Right hindlimb (tissue), 1 donor: ENCODE results near the gene MRPL21.
A peak's percentile ranks its signal among the peaks of the same experiment; 100 is the strongest.
"Not testable (repeated sequence)": the region's sequence is repeated elsewhere in the genome, so short reads cannot be mapped to it uniquely, and the experiment has no call there.

Source experiments
- DNase-seq: peaks from one replicate; pipeline ENCODE4 v3.0.0-alpha.2; 2018

MRPL21 gene

DNA sequence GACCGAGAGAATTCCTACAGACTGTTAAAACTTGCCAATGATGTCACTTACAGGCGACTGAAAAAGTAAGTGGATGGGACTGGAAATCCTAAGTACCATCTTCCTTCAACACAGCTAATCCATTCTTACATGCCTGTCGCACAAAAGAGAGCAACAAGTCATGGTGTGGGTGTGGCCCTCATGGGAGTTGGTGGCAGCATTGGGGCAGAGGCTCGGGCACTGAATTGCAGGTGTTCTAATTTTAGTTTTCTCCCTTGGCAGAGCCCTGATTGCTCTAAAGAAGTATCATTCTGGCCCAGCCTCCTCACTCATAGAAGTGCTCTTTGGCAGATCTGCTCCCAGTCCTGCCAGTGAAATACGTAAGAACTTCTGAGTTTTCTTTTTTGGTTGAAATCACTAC, 4.6 kb upstream of the MRPL21 start:
- no peak for DNase-seq

DNA sequence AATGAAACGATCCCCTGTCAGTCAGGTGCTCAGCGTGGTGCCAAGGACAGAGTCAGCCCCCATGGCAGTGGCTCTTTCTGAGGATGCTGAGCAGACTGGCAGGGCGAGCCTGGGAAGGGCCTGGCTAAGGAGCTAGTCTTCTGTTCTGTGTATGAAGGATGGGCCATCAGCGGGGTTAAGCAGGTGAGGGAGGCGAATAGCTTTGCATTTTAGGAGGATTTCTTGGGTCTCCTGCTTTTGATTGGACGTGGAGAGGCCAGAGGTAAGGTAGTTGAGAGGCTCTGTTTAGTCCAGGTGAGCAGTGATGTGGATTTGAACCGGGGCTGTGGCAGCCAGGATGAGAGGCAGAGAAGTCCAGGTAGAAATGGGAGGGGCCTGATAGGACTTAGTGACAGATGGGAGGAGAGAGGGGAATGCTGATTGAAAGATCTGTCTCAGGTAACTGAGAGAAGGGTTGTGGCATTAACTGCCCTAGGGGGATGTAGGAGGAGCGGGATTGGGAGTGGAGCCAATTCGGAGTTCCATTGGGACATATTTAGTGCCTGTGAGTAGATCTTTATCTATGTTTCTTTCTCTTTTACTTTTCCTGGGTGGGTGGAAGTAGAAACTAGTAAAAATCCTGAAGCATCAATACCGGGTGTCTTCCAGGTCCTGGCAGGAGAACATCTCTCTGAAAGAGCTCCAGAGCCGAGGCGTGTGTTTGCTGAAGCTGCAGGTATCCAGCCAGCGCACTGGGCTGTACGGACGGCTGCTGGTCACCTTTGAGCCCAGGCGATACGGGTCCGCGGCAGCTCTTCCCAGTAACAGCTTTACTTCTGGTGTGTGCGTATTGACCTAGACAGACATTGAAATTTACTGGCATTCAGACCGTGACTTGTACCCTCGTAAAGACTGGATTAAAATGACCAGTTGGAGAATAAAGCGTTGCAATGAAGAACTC, 2.1 kb upstream of the MRPL21 start:
- no peak for DNase-seq

DNA sequence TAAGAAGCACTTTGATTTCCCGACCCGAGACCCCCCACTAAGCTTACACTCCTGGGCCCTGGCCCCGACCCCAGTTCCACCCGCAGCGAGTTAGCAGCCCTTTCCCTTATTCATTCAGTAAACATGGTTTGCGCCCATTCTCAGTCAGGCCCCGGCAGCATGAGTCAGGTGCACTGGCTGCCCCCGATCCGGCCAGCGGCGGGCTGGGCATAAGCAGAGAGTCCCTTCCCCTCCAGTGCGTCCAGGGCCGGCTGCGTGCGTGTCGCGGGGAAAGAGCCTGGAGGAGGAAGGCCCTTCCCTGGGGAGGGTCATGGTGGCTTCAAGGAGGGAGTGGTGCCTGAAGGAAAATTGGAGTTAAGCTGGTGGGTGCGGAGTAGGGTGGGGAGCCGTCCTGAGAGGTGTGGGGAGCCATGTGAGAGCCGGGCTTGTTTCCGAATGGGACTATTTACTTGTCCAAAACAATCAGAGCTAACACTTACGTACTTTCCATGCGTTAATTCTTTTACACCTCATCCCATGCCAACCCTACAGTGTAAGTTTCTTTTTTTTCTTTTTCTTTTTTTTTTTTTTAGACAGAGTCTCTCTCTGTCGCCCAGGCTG, 716 bp upstream of the MRPL21 start:
- peak; percentile 46 for DNase-seq

DNA sequence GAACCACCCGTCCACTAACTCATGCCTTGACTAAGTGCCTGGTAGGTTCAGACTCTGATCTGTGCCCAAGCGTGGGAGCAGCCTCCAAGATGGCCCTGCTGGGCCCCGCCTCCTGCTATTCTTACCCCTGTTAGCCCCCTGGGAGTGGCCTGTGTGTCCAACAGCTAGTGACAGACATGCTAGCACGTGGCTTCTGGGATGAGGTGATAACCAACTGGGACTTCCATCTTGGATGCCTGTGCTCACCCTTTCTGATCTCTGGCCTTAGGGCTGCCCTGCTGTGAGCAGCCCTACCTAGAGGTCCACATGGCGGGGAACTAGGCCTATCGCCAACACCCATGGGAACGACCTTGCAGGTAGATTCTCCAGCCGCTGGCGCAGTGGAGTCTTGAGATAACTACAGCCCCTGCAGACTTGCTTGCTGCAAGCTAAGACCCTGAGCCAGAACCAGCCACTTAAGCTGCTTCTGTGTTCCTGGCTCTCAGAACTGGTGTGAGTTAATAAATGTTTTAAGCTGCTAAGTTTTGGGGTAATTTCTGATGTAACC, 2.7 kb downstream of the MRPL21 start:
- DNase-seq = no peak

DNA sequence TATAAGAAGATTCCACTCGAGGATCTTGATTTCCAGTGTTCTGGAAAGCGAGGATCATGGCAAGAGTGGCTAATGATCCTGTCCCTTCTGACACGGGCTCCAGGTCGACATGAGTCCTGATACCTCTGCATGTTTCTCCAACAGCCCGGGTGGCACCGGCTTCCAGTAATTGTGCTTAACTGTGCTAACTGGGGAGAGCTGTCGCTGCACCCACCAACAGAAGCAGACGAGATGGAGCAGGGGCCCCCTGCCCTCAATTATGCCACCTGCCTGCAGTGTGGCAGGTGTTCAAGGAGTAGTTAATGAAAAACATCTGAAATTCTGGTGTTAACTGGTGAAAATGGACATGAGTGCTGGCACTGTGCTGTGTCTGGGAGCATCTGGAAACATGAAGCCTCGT, 6.2 kb downstream of the MRPL21 start:
- DNase-seq = no peak

DNA sequence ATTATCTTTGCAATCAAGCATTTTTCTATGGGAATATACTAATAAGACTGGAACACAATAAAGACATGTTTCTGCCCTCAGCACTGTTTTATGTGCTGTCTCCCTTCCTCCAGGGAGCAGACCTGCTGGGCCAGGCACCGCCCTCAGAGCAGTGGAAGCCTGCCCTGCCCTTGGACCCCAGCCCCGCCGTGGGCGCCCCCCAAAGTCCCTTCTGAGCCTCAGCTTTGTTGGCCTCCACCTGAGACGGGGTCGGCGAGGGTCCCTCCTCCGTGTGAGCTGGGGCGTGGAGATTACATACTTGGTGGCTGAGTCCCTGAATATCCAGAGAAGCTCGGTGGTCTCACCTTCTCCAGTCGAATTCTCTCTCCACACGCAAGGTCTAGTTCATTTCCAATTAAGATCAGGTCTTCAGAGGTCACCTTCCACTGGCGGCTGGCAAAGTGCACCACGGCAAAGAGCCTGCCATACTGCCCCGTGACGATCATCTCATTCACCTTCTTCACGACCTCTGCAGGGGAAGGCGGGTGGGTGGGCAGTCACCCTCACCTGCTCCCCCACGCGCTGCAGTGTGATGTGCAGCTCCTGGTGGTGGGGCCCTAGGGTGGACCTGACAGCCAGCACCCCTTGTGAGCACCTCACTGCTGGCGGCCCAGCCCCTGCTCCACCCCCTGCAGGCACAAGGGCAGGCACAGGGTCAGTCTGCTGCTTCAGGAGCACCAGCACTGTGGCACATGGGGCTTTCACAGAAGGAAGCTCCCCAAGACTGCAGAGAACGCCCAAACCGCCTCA, 7.3 kb downstream of the MRPL21 start:
- DNase-seq = no peak

DNA sequence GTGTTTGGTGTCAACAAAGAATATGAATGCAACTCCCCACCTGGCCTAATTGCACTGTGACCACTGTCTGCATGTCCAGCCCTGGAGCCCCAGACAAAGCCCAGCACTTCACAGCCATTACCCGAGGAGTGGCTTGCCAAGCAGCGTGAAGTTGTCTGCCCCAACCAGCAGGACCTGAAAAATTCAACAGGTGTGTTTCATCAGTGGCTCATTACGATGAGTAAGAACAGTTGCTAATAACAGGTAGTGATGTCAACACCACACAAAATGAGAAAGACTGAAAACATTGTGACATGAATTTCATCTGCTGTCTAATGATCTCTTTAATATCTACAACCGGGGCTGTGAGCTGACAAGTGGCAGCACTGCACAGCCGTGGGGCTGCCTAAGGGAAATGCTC, 10.3 kb downstream of the MRPL21 start:
- DNase-seq = no peak

DNA sequence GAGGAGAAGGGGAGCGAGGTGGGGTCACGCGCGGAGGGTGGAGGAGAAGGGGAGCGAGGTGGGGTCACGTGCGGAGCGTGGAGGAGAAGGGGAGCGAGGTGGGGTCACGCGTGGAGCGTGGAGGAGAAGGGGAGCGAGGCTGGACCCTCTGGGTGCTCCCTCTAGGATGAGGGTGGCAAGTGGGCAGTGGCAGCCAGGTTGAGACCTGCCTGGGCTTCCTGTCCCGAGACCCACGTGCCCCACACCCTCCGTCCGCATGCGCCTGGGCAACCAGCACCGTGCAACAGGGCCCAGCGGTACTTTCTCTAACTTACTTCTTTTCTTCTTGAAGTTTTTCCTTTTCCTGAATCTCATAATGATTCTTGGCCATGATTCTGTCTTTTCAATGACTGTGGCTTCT, 11.1 kb downstream of the MRPL21 start:
- no peak for DNase-seq

DNA sequence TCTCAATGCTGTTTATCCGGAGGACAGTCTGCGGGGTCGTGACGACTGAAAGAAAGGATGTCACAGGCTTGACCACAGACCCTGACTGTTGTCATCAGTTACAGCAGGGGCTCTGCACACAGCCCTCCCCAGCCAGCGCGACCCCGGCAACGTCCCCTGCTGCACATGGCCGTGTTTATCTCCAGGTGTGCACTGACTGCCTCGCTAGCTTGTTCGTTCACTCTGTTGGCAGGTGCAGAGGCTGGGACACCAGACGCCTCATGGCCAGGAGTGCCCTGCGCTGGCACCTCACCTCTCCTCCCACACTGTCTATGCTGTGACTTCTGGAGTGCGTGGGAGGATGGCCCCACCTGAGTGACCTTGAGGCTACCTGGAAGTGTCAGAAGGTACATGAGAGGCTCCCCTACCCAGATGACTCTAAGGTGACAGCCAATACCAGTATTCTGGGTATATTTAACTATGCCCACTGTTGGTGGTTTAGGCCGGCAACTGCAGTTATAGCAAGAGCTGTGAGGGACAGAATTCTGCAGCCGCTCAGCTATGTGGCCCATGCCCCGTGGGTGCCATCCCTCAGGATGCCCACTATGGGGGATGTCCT, 12.2 kb downstream of the MRPL21 start:
- DNase-seq = no peak

DNA sequence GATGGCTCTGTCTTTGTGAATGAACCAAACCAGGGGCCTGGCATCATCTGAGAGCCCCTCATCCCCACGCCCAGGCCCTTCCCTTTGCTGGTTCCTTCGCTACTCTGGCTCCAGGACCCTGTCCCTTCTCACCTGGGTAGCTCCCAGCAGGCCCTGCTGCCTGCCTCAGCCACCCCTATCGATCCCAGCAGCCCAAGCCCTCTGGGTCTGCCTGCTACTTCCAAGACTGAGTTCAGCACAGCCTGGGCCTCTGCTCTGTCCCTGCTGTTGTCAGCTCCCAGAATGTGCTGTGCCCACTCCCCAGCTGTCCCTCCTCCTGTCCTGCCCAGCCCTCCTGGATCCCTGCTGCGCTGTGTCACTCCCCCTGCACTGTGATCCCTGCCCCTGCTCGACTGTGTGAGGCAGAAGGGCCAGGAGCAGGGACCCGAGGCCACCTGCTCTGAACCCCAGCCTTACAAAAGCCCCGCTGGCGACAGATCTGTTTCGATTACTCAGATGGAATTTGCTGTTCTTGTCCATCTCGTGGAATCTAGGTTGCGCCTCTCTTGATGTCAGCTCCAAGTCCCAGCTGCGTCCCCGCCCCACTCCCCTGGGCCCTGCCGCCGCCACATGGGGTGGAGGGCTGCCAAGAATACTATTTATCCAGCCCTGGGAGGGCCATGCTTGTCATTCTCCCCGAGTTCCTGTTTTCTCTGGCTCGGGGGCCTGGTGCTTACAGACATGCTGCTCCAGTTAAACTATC, 13.0 kb downstream of the MRPL21 start:
- peak; percentile 90 for DNase-seq

DNA sequence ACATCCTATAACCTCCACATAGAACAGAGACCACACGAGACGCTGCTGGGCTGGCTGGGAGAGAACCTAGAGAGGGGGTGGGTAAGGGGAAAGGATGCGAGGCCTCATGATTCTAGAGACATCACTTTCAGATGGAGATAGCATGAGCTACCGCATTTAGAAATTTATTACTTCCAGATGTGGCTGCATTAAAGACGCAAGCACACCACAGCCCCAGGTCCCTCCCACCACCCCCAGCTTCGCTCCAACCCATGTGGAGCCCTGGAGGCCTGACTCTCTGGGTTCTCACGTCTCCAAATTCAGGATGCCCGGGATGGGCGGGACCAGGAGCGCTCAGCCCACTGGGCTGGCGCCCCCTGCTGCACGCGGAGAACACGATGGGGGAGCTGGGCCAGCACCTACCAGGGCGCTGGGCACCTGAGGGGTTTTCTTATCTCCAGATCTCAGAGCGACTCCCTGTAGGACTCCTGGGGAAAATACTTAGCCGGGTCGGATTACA, 13.6 kb downstream of the MRPL21 start:
- DNase-seq = peak; percentile 86

DNA sequence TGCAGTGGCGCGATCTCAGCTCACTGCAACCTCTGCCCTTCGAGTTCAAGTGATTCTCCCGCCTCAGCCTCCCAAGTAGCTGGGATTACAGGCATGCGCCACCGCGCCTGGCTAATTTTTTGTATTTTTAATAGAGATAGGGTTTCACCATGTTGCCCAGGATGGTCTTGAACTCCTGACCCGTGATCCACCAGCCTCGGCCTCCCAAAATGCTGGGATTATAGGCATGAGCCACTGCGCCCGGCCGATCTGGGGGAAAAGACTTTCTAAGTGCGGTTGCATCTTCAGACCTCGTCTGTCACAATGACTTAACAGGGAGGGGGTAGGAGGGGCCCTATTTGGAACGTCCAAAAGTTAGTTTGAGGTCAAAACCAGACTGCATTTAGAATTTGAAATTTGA, 18.8 kb downstream of the MRPL21 start:
- not testable (repeated sequence) for DNase-seq

DNA sequence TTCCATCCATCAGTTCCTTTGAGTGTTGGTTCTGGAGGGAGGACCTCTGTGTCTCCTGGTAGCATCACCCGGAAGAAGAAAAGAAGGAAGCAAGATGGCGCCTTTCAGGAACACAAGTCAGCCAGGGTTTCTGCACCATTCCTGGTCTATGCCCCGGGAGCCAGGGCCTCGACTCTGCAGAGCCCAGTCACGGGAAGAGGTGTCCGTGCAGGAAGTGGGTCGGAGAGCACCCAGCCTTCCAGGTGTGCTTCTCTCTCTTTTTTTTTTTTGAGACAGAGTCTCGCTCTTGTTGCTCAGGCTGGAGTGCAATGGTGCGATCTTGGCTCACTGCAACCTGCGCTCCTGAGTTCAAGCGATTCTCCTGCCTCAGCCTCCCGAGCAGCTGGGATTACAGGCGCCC, 21.2 kb downstream of the MRPL21 start:
- DNase-seq = no peak

DNA sequence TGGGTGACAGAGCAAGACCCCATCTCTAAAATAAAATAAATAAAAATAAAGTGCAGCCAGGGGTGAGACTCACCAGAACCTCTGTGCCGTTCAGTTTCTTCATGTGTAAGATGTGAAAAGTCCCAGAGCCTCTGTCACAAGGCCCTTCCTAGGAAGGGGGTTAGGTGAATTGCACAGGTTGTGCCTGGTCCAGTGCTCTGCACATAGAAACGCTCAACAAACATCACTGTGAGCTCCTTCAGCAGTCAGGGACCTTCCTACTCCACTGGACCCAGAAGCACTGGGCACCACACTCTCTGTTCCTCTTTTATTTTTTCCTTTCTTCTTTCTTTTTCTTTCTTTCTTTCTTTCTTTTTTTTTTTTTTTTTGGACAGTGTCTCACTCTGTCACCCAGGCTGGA, 22.3 kb downstream of the MRPL21 start:
- no peak for DNase-seq

DNA sequence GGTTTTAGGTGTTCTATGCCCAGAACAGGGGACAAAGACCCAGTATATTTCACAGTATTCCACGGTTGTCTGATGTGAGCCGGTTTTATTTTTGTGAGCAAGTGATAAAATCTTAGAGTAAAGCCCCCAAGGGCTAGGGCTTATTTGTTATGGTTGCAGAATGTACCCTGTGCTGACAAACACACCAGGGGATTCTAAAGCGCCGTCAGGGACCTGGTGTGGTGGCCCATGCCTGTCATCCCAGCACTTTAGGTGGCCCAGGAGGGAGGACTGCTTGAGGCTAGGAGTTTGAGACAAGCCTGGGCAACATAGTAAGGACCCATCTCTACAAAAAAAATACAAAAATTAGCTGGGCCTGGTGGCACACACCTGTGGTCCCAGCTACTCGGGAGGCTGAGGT, 22.8 kb downstream of the MRPL21 start:
- no peak for DNase-seq

DNA sequence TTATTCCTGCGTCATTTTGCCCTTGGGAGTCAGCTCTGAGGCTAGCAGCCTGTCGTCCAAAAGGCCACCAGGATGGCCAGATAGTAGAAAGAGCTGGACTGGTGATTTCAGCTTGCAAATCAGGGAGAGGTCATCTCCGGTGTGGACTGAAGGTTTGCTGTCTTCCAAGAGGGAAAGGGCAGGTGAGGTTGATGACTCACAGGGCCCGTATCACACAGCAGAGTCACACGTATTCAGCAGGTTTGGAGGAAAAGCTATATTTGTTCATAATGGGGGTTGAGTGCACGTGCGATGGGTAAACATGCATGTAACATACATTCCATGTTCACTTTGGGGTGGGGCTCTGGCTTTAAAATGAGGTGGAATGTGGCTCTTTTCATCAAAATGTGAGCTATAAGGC, 25.6 kb downstream of the MRPL21 start:
- no peak for DNase-seq

DNA sequence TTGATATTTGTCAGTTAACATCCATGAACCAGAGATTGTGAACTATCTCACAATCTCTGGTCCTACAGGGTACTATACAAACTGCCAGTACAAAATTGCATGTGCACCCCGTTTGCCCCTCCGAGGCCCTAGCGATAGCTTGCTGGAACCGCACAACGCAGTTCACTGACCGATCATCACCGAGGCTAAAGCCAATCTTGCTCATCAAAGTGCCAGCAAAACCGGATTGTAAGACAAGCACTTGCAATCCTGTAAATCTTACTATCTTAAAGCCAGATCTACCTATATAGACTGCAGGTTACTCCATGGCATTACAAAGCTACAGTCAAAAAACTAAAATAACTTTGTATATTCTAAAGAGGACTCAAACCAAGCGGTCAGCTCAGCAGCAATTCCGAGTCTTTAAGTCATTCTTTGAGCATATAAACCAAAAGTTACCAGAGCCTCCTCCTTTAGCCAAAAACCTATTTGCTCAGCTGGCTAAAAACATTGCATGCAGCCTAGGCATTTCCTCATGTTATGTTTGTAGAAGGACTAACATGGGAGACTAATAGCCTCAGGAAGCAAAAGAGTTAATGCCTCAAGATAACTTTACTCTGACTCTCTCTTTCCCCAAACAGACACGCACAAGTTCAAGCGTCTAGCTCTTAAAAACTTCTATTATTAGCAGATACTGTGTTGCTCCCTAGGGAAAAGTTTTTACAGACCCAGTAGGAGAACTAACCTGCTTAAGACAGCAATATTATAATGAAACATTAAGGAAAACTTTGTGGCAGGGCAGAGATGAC, 31.2 kb downstream of the MRPL21 start:
- DNase-seq = no peak

DNA sequence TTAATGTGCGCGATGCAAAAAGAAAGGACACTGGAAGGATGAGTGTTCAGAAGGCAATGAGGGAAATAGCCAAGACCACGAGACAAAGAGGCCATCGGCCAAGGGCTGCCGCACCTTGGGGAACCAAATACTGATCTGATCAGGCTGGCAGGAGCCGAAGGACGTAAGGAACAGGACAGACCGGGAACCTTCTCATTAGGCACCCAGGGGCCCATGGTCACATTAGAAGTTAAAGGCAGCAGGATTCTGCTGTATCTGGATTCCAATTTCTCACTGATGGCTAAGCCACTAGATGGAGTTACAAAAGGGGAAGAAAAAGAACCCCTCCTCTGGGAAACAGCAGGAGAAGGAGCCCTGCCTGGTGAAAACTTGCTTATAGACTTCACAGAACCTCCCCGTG, 33.2 kb downstream of the MRPL21 start:
- DNase-seq = no peak

DNA sequence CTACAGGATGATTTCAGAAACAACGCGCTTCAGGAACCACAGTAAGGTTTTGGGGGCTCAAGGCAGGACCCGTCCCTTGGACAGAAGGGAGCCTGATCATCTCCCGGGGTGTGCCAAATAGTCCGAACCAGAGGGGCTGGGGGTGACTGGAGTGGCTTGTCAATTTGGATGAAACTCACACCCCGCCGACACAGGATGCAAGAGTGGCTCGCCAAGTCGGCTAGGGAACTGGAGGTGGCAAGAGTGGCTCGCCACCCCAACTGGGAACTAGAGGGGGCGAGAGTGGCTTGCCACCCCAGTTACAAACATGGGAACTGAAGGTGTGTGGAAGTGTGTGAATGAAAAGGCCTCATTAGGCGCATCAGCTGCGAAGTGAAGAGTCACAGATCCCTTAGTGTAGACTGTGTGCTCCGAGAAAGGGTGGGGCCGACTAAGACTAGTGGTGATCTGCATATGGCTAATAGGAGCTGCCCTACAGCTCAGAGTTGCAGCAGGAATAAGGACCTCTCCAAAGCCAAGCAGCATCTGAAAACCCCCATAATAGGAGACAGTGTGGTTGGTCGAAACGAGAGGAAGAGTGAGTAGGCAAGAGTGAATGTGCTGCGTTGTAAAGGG, 35.3 kb downstream of the MRPL21 start:
- no peak for DNase-seq

DNA sequence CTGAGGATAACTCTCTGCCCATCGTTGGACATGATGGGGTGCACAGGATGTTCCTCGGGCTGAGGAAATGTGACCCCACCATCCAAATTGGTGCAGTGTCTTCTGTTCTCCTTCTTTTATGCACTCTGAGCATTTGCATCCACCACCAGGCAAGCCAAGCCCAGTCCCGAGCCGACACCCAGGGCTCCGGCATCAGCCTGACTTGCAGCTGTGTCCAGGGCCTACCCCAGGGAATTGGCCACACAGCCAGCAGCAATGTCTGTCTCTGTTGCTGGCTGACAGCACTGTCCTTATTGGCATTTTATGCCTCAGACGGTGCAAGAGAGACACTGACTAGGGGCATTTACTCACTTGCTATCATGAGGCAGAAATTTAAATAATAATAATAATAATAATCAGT, 36.6 kb downstream of the MRPL21 start:
- no peak for DNase-seq

DNA sequence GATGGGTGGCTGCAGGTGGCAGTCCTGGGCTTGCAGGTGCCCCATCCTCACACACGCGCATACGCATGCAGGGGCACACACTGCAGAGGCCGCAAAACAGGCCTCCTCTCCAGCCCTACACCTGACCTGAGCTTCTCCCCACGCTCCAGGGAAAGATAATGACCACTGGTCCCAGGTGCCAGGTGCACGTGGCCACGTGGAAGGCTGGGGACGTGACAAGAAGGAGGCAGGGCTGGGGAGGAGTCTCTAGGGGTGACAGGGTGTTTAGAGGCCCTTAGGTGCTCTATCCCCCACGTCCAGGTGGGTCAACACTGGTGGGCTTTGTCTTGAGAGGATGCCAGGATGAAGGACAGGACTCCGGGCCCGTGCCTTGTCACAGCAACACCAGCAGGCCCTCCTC, 38.4 kb downstream of the MRPL21 start:
- DNase-seq = no peak
